Fibroblast of skin of abdomen (primary cell): Measurements from ENCODE around the gene TNRC6A.
"Not testable (repeated sequence)": the region's sequence is repeated elsewhere in the genome, so short reads cannot be mapped to it uniquely, and the experiment has no call there.

Experiments
- DNase-seq: peaks from one replicate; pipeline ENCODE4 v3.0.0-alpha.2; 2013

The TNRC6A gene

GRCh38 chr16:24728891-24729242 lies 584 bp upstream of the TNRC6A start:
- DNase-seq = no peak

DNA sequence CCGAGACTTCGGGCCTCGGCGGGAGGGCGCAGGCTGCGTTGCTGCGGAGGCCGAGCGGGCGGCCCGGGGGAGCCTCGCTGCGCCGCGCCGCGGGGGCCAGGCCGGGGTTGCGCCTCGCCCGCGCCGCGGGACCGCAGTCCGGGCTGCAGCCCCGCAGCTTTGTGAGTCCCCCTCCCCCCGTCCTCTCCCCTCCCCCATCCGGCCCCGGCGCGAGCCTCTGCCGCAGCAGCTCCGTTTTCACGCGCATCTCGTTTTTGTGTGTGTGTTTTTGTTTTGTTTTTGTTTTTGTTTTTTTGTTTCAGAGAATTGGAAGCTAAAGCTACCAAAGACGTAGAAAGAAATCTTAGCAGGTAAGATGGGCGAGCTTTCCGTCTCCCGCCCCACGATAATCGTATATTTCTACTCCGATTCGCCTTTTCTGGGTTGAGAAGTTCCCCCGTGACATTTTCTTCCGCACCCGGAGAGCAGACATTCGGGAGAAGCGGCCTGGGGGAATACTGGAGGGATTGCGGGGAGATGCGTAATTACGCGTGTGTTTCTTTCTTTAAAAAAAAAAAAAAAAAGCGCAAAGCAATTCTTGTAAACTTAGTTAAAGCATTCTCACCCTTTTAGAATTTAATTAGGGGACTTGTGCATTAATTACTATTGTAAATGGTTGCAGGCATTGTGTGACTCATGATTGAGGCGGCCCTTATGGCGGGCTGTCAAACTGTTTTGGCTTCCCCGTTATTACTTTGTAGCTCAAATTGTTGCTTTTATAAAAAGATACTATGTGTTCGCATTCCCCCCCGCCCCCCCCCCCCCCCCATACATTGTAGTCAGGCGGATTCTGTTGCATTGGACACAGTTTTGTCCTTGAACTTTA lies 732 bp downstream of the TNRC6A start:
- peak; percentile 19 for DNase-seq

- no peak for DNase-seq
Measured at GRCh38 chr16:24730914-24731313, 1.5 kb downstream of the TNRC6A start.

DNA sequence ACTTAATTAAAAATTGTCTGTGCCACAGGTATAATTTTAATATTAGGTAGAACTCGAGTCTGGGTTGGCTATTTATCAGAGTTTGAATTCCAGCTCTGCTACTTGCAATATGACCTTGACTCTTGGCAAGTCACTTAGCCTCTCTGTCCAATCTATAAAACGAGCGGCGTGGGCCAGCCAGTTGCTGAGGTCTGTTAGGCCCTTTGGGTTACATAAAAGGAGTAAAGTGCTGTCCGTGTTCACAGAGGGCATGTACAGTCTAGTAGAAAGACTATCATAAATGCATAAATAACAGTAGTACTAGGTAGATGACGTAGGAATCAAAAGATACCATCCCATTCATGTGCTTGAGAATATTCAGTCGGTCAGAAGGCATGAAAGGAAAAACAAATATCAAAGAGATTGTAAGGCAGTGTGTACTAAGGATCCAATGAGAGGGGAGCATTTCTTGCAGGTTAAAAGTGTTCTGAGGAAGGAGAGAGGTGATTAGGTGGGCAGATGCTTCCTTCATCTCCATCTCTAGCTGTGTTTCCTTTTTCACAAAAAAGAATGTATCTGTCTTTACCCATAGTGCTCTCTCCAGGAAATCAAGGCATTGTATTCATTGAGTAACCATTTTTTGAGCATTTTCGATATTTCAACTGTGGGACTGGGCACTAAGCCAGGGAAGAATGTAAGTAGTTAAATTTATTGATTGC lies 2.4 kb downstream of the TNRC6A start:
- DNase-seq = no peak

- peak; percentile 42 for DNase-seq
Measured at GRCh38 chr16:24734382-24734781, 4.9 kb downstream of the TNRC6A start.

- no peak for DNase-seq
Measured at GRCh38 chr16:24736758-24737157, 7.3 kb downstream of the TNRC6A start.

DNA sequence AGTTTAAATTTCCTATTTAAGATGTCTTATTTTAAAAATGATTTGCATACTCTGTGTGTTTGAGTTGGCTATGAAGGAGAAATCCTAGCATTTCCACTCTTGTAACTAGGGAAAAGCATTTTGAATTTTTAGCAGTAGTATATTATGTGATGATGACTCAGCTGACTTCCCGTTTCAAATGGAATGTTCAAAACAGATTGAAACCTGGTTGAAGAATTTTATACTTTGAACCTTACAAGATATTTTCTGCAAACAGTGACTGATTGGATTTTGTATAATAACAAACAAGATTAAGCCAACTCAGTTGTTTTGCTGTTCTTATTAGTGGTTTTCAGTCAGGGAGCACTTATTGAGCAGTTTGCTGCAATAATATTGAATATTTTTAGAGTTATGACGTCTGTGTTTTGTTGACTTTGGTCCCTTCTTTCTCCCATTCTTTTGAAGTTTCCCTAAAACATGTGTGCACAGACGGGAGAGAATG lies 8.0 kb downstream of the TNRC6A start:
- DNase-seq = peak; percentile 58

DNA sequence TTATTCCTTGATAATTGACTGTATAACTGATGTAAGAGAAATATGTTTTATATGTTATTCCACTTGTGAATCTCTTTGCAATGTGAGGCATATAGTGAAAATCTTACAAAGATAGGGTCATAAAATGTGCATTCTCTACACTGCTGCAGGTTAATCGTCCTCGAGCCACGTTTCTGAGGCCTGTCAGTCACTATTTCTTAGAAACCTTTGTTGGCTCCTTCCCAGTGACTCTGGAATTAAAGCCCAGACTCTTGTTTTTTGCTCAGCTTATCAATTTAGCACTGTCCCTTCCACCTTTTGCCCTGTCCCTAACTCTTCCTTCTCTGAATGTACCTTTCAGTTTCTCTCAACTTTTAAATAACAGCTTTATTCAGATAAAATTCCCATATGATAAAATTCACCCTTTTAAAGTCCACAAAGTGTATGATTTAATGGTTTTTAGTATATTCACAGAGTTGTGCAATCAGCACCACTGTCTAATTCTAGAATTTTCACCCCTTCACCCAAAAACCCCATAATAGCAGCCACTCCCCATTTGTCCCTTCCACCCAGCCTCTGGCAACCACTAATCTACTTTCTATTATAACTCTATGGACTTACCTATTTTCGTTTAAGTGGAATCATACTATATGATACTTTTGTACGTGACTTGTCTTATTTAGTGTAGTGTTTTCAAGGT lies 8.6 kb downstream of the TNRC6A start:
- no peak for DNase-seq

DNA sequence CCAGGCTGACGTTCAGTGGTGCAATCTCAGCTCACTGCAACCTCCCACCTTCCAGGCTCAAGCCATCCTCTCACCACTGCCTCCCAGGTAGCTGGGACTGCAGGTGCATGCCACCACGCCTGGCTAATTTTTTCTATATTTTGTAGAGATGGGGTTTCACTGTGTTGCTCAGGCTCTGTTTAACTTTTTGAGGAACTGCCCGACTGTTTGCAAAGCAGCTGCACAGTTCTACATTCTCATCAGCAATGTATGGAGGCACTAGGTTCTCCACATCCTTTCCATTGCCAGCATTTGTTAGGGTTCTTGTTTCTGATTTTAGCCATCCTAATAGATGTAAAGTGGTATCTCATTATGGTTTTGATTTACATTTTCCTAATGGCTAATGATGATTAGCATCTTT lies 9.4 kb downstream of the TNRC6A start:
- DNase-seq = no peak

GRCh38 chr16:24741862-24742261 lies 12.4 kb downstream of the TNRC6A start:
- no peak for DNase-seq

GRCh38 chr16:24742610-24743009 lies 13.2 kb downstream of the TNRC6A start:
- DNase-seq = not testable (repeated sequence)

- DNase-seq = no peak
Measured at GRCh38 chr16:24745391-24745790, 15.9 kb downstream of the TNRC6A start.

DNA sequence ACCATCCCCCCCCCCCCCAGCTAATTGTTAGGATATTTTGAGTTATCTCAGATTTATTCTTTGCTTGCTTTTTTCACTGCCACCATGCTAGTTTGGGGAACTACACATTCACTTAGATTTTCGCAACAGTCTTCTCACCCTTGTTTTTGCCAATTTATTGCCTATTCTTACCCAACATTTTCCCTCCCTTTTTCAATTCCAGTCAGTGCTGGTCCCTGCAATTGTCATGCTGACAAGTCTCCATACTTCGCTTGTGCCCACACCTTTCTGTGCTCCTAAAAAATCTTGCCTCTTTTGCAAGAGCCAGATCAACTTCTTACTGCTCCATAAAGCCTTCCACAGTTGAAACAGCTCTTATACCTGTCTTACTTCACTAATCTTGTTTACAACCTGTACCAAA lies 16.3 kb downstream of the TNRC6A start:
- DNase-seq = no peak

- no peak for DNase-seq
Measured at GRCh38 chr16:24747441-24747840, 18.0 kb downstream of the TNRC6A start.

GRCh38 chr16:24748242-24748641 lies 18.8 kb downstream of the TNRC6A start:
- DNase-seq = peak; percentile 83

GRCh38 chr16:24749310-24749709 lies 19.9 kb downstream of the TNRC6A start:
- DNase-seq = no peak

DNA sequence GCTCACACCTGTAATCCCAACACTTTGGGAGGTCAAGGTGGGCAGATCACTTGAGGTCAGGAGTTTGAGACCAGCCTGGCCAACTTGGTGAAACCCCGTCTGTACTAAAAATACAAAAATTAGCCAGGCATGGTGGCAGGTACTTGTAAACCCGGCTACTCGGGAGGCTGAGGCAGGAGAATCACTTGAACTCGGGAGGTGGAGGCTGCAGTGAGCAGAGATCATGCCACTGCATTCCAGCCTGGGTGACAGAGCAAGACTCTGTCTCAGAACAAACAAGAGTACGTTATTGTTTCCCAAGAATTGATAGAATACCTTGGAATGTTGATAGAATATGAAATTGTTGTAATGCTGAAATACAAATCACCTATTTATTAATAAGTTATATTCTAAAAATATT lies 20.4 kb downstream of the TNRC6A start:
- DNase-seq = not testable (repeated sequence)

GRCh38 chr16:24753000-24753399 lies 23.5 kb downstream of the TNRC6A start:
- DNase-seq = no peak

DNA sequence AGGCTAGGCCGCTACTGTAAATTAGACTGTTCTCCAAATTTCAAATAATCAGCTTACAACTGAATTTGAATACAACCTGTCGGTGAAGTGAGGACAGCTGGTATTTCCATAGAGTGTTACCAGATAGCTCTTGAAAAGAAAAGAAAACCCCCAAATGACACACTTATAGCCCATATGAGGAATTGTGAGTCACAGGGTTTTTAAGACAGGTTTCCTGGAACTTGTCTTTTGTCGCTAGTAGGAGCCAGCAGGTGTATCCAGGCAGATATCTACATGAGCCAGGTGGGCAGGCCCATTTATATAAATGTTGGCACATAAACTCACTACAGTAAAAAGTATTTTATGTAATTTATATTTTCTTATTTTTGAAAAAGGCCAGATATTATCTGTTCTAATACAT lies 24.0 kb downstream of the TNRC6A start:
- no peak for DNase-seq

GRCh38 chr16:24754543-24754942 lies 25.1 kb downstream of the TNRC6A start:
- DNase-seq = no peak

DNA sequence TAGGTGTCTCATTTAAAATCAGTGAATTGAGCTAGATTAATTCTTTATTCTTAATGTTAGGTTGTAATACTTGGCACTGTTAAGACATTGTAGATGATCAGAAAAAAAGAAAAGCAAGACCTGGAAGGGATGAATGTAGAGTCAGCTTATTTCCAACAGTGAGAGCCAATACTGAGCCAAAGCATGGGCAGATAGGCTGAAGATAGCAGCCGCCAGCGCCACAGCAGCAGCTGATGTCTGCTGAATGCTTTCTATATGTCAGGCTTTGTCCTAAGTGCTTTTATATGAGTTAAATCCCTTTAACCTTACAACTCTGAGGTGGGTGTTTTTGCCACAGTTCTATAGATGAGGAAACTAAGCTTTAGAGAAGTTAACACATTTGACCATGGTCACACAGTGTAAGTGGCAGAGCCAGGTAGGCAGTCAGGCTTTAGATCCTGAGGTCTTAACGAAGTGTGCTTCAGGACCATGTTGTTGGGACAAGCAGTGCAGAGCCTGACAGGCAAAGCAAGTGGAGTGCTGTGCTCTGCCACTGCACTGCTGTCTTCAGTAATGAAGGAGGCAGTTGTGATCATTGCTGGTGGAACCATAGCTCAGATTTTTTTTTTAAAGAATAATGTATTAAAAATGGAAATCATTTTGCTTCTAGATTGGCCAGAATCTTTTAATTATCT lies 25.9 kb downstream of the TNRC6A start:
- DNase-seq = no peak

GRCh38 chr16:24758373-24758772 lies 28.9 kb downstream of the TNRC6A start:
- peak; percentile 34 for DNase-seq

- no peak for DNase-seq
Measured at GRCh38 chr16:24759006-24759405, 29.6 kb downstream of the TNRC6A start.
